ENCODE results near the gene HOXD11. TPM values are rescaled to one million over a fixed set of nuclear protein-coding genes. Genes with fewer than 3 reads are reported as not detected.

HOXD11 gene
- total and polyA plus RNA-seq, 2 experiments from 2014 or later, result 28.4 to 30.0 TPM

DNA sequence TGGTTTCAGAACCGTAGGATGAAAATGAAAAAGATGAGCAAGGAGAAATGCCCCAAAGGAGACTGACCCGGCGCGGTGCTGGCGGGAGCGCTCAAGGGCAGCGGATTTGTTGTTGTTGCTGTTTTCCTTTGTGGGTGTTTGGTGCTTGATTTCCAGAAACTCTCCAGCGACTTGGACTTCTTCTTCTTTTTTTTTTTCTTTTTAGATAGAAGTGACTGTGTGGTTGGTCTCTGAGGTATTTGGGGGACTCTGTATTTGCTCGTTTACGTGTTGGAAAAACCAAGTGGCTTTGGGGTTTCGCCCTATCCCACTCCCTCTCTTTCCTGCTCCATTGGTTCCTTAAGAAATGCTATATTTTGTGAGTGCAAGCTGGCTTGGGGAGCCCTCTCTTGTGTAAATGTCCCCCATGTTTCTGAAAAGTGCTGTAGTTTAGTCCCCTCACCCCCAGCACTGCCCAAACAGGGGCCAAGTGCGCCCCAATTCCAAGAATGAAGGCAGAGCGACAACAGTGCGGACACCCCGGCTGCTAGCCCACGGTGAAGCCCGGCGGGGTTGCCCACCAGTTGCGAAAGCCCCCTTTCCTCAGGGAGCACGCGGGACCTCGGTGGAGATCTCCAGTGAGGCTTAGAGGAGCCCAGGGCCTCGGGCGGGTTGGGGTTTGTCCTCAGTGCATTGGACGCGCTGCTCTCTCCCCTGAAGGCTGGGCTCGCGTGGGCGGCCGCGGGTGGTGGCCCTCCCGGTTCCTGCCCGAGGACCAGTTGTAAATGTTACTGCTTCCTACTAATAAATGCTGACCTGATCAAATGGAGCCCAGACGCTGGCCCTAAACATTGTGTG is 17.2 kb downstream of the HOXD11 start:
- no peaks in the 10 kb centered on the region for H4K20me1 ChIP-seq (ENCODE audit: insufficient read depth)
- no peak overlapping the region for H2AFZ ChIP-seq
- peaks cover 20% of the 10 kb centered on the region for H3K4me1 ChIP-seq (ENCODE audit: insufficient read depth)
- in situ Hi-C loops (cut with MboI), result loop anchor here (10.0 to 25.0 kb wide), 2 partner anchors 700 to 1613 kb away; no protein-coding TSS in a partner anchor
- H3K27ac ChIP-seq, result no peak overlapping the region
- peaks cover 28% of the 10 kb centered on the region for H3F3A ChIP-seq (ENCODE audit: insufficient read depth)
- H3K36me3 ChIP-seq (ENCODE audit: low read depth), result peaks cover 6% of the 10 kb centered on the region; the same call in 1 of the 2 replicates
- TF ChIP-seq EZH2 (IDR thresholded peaks at IDR 0.05; ENCODE audit: insufficient read depth, poor library complexity, severe bottlenecking) (no peak), EZH2phosphoT487 (IDR thresholded peaks at IDR 0.05; ENCODE audit: insufficient read depth, low read depth) (no peak)
- peaks cover 64% of the 10 kb centered on the region for H3K79me2 ChIP-seq (ENCODE audit: insufficient read depth)
- no peaks in the 10 kb centered on the region for H3K9me2 ChIP-seq (ENCODE audit: insufficient read depth)
- 95 to 97% methylated on average over 31 to 34 of the region's 34 CpGs for WGBS, 2 experiments (ENCODE audit: low coverage in 1 of 2, low lambda C conversion rate in 2 of 2, missing lambda C conversion rate in 2 of 2)
- DNase-seq, result no peak
- no peak overlapping the region for H3K4me3 ChIP-seq
- no peak overlapping the region for H3K9ac ChIP-seq
- H3K4me2 ChIP-seq (ENCODE audit: unreplicated experiment), result no peak overlapping the region
- no peaks in the 10 kb centered on the region for H3K9me3 ChIP-seq (ENCODE audit: low read depth)
- H3K27me3 ChIP-seq (replicated peaks; ENCODE audit: insufficient read depth), result no peaks in the 10 kb centered on the region

GRCh38 chr2:176124947-176125771 is 18.1 kb downstream of the HOXD11 start:
- peaks cover 6% of the 10 kb centered on the region; the same call in 1 of the 2 replicates for H3K36me3 ChIP-seq (ENCODE audit: low read depth)
- no peaks in the 10 kb centered on the region for H4K20me1 ChIP-seq (ENCODE audit: insufficient read depth)
- peaks cover 22% of the 10 kb centered on the region for H3F3A ChIP-seq (ENCODE audit: insufficient read depth)
- no peak overlapping the region for H3K9ac ChIP-seq
- no peaks in the 10 kb centered on the region for H3K9me3 ChIP-seq (ENCODE audit: low read depth)
- in situ Hi-C loops (cut with MboI), result loop anchor here (5.0 to 25.0 kb wide), 4 partner anchors 512 to 1612 kb away; no protein-coding TSS in a partner anchor
- H3K9me2 ChIP-seq (ENCODE audit: insufficient read depth), result no peaks in the 10 kb centered on the region
- H3K79me2 ChIP-seq (ENCODE audit: insufficient read depth), result peaks cover 57% of the 10 kb centered on the region
- TF ChIP-seq EZH2phosphoT487 (IDR thresholded peaks at IDR 0.05; ENCODE audit: insufficient read depth, low read depth), result no peak
- no peak for TF ChIP-seq EZH2 (IDR thresholded peaks at IDR 0.05; ENCODE audit: insufficient read depth, poor library complexity, severe bottlenecking)
- peak overlapping the region; percentile 97; the same call in 1 of the 2 replicates for H3K27ac ChIP-seq
- H3K4me2 ChIP-seq (ENCODE audit: unreplicated experiment), result no peak overlapping the region
- H2AFZ ChIP-seq, result no peak overlapping the region
- H3K4me3 ChIP-seq, result no peak overlapping the region
- H3K4me1 ChIP-seq (ENCODE audit: insufficient read depth), result peaks cover 20% of the 10 kb centered on the region
- no peaks in the 10 kb centered on the region for H3K27me3 ChIP-seq (replicated peaks; ENCODE audit: insufficient read depth)
- no peak for DNase-seq
- WGBS, 2 experiments (ENCODE audit: low coverage in 1 of 2, low lambda C conversion rate in 2 of 2, missing lambda C conversion rate in 2 of 2), result 90 to 92% methylated on average over 9 of the region's 9 CpGs

- DNase-seq, result no peak
- H2AFZ ChIP-seq, result no peak overlapping the region
- H3K9ac ChIP-seq, result peak overlapping the region; percentile 97; the same call in 1 of the 2 replicates
- H3K4me1 ChIP-seq (ENCODE audit: insufficient read depth), result peaks cover 20% of the 10 kb centered on the region
- in situ Hi-C loops (cut with MboI), result loop anchor here (5.0 to 10.0 kb wide), 3 partner anchors 512 to 1022 kb away; no protein-coding TSS in a partner anchor
- H4K20me1 ChIP-seq (ENCODE audit: insufficient read depth), result no peaks in the 10 kb centered on the region
- H3K79me2 ChIP-seq (ENCODE audit: insufficient read depth), result peaks cover 56% of the 10 kb centered on the region
- no peaks in the 10 kb centered on the region for H3K27me3 ChIP-seq (replicated peaks; ENCODE audit: insufficient read depth)
- no peak for TF ChIP-seq EZH2phosphoT487 (IDR thresholded peaks at IDR 0.05; ENCODE audit: insufficient read depth, low read depth)
- no peak for TF ChIP-seq EZH2 (IDR thresholded peaks at IDR 0.05; ENCODE audit: insufficient read depth, poor library complexity, severe bottlenecking)
- H3K4me2 ChIP-seq (ENCODE audit: unreplicated experiment), result no peak overlapping the region
- H3F3A ChIP-seq (ENCODE audit: insufficient read depth), result peaks cover 22% of the 10 kb centered on the region
- peak overlapping the region; percentile 97 for H3K27ac ChIP-seq
- H3K9me3 ChIP-seq (ENCODE audit: low read depth), result no peaks in the 10 kb centered on the region
- peaks cover under 1% of the 10 kb centered on the region; the same call in 1 of the 2 replicates for H3K36me3 ChIP-seq (ENCODE audit: low read depth)
- 93 to 94% methylated on average over 6 of the region's 6 CpGs for WGBS, 2 experiments (ENCODE audit: low coverage in 1 of 2, low lambda C conversion rate in 2 of 2, missing lambda C conversion rate in 2 of 2)
- H3K4me3 ChIP-seq, result no peak overlapping the region
- no peaks in the 10 kb centered on the region for H3K9me2 ChIP-seq (ENCODE audit: insufficient read depth)
These were observed 18.6 kb downstream of the HOXD11 start for GRCh38 chr2:176125772-176126054.

Data from GM23248 (cell line).